Lung (tissue), 12 donors: ENCODE results near the gene FAM50B. TPM values are rescaled to one million over a fixed set of nuclear protein-coding genes. Genes with fewer than 3 reads are reported as not detected.

Experiments used
- ATAC-seq: fragments of 200-7000 bp; cut with Tn5 transposase; one replicate; pipeline ENCODE4 v1.9.1; 2020; ENCODE audit warnings: moderate number of reproducible peaks; ENCODE audit not compliant: insufficient read depth, low FRiP score
- DNase-seq, 3 donors: peaks; one replicate each; pipeline ENCODE4 v3.0.0-alpha.2; 2013 to 2017
- H3K27ac ChIP-seq, 2 donors: one replicate each; pipeline ENCODE4 v1.5.1; 2013; ENCODE audit warnings: mild to moderate bottlenecking in 2 of 2, moderate library complexity in 2 of 2, control low read depth in 1 of 2, inconsistent platforms in 1 of 2, low read depth in 1 of 2, low read length in 1 of 2
- H3K27me3 ChIP-seq, 3 donors: one replicate each; pipeline ENCODE4 v1.5.1; 2013; ENCODE audit warnings: low read length in 2 of 3; ENCODE audit not compliant: control insufficient read depth in 3 of 3, insufficient read depth in 3 of 3
- H3K36me3 ChIP-seq, 4 donors: one replicate each; pipeline ENCODE4 v1.5.1; 2013; ENCODE audit warnings: low read length in 4 of 4, mild to moderate bottlenecking in 1 of 4, moderate library complexity in 1 of 4; ENCODE audit not compliant: control insufficient read depth in 4 of 4, insufficient read depth in 4 of 4
- H3K4me1 ChIP-seq, 5 donors: one replicate each; pipeline ENCODE4 v1.5.1; 2013; ENCODE audit warnings: low read length in 5 of 5, mild to moderate bottlenecking in 2 of 5, moderate library complexity in 1 of 5; ENCODE audit not compliant: control insufficient read depth in 5 of 5, insufficient read depth in 5 of 5
- H3K4me3 ChIP-seq: one replicate; pipeline ENCODE4 v1.5.1; 2013; ENCODE audit warnings: mild to moderate bottlenecking, control low read depth, moderate library complexity
- H3K9ac ChIP-seq, 2 donors: one replicate each; pipeline ENCODE4 v1.5.1; 2013; ENCODE audit warnings: low read length in 2 of 2, control low read depth in 1 of 2; ENCODE audit not compliant: insufficient read depth in 1 of 2
- H3K9me3 ChIP-seq, 4 donors: one replicate each; pipeline ENCODE4 v1.5.1; 2013; ENCODE audit warnings: low read length in 3 of 4, mild to moderate bottlenecking in 1 of 4, moderate library complexity in 1 of 4; ENCODE audit not compliant: control insufficient read depth in 4 of 4, insufficient read depth in 3 of 4
- CTCF ChIP-seq: IDR thresholded peaks from 2 replicates; pipeline ENCODE4 v1.5.1; 2012; ENCODE audit warnings: mild to moderate bottlenecking; ENCODE audit errors: control extremely low read depth, extremely low read depth
- WGBS, 2 donors: extraction: QIAGEN DNeasy Blood & Tissue Kit; methylation state at CpG; one replicate each; pipeline ENCODE4 v1.1.7; 2013; 5-methylcytosine and 5-hydroxymethylcytosine counted together
- polyA plus RNA-seq, 2 donors: library from polyadenylated mRNA; stranded (reverse); fragments of 200-250 nt; gene quantifications; one replicate each; pipeline ENCODE4 v1.2.1, GENCODE V29; 2013
- total RNA-seq, 2 donors: library from RNA; depleted of rRNA in 1 of 2; stranded (reverse); fragments of >200 nt in 1 of 2; gene quantifications; one replicate each; pipeline ENCODE4 v1.2.1, GENCODE V29; 2014 to 2021
- donor health status: control.
- donor health status: control.
- donor health status: Bipolar disorder and iron deficiency.
- donor health status: healthy.
- donor health status: DM: yes; HTN: yes; CAD: no.

The FAM50B gene
- total and polyA plus RNA-seq, 4 donors: 7.1 to 15.8 (median 11.3) TPM

- 83 to 86% methylated on average over 3 of the region's 3 CpGs for WGBS, 2 donors
- no peaks in the 10 kb centered on the region for H3K36me3 ChIP-seq
- H3K27me3 ChIP-seq: no peaks in the 10 kb centered on the region
- no peak overlapping the region for H3K9ac ChIP-seq
- no peaks in the 10 kb centered on the region for H3K9me3 ChIP-seq
- no peak for TF ChIP-seq CTCF
- peaks cover 0 to 6% (median 0%) of the 10 kb centered on the region in 5 donors for H3K4me1 ChIP-seq
- no peak overlapping the region for H3K4me3 ChIP-seq
- DNase-seq (no peak), ATAC-seq (no peak)
- H3K27ac ChIP-seq: no peak overlapping the region
Observed at GRCh38 chr6:3882431-3882830, 33.3 kb downstream of the FAM50B start.

GRCh38 chr6:3882866-3883265, 33.7 kb downstream of the FAM50B start:
- no peaks in the 10 kb centered on the region for H3K27me3 ChIP-seq
- no peak overlapping the region for H3K9ac ChIP-seq
- ATAC-seq: no peak
- no peaks in the 10 kb centered on the region for H3K9me3 ChIP-seq
- no peak for DNase-seq
- TF ChIP-seq CTCF: no peak
- 65 to 73% methylated on average over 5 of the region's 5 CpGs for WGBS, 2 donors
- H3K27ac ChIP-seq: no peak overlapping the region
- peaks cover 0 to 6% (median 0%) of the 10 kb centered on the region in 5 donors for H3K4me1 ChIP-seq
- H3K4me3 ChIP-seq: no peak overlapping the region
- H3K36me3 ChIP-seq: no peaks in the 10 kb centered on the region

GRCh38 chr6:3884007-3884745, 35.0 kb downstream of the FAM50B start:
- H3K9ac ChIP-seq: no peak overlapping the region
- TF ChIP-seq CTCF: no peak
- no peaks in the 10 kb centered on the region for H3K9me3 ChIP-seq
- no peaks in the 10 kb centered on the region for H3K36me3 ChIP-seq
- DNase-seq: peak in 2 of 3 donors; percentile 43 to 66
- H3K4me1 ChIP-seq: peaks cover 0 to 8% (median 0%) of the 10 kb centered on the region in 5 donors
- WGBS, 2 donors: 63 to 75% methylated on average over 6 of the region's 6 CpGs
- no peak overlapping the region for H3K4me3 ChIP-seq
- no peak for ATAC-seq
- H3K27me3 ChIP-seq: no peaks in the 10 kb centered on the region
- H3K27ac ChIP-seq: peak overlapping the region in 1 of 2 donors; percentile 30
